ENCODE measurements around the gene EEFSEC. TPM values are rescaled to one million over a fixed set of nuclear protein-coding genes. Genes with fewer than 3 reads are reported as not detected.

Gene EEFSEC
- total and polyA plus RNA-seq, 2 of the 4 experiments (the other 2 are of a cell fraction) = 4.5 to 9.3 TPM

GRCh38 chr3:128366652-128367051 is 213.4 kb downstream of the EEFSEC start:
- POLR2A ChIA-PET (ENCODE audit: unreplicated experiment) = no interaction called here

More at GRCh38 chr3:128366652-128367051, 213.4 kb downstream of the EEFSEC start:
- H3K9ac ChIP-seq (ENCODE audit: low read depth, low read length) = no peak overlapping the region
- H2BK20ac ChIP-seq (ENCODE audit: low read depth, low read length) = no peak overlapping the region
- H3K79me1 ChIP-seq (ENCODE audit: low read depth in 1 of 2, low read length in 2 of 2) = no peaks in the 10 kb centered on the region
- H2BK5ac ChIP-seq (ENCODE audit: low read depth, low read length, poor library complexity, severe bottlenecking) = no peak overlapping the region
- H4K5ac ChIP-seq (ENCODE audit: low read depth, low read length) = no peak overlapping the region
- no peak overlapping the region for H2AK5ac ChIP-seq (ENCODE audit: low read depth, low read length)
- intact Hi-C loops (cut with micrococcal nuclease) = no loop called here
- H2BK15ac ChIP-seq (ENCODE audit: low read depth, low read length) = no peak overlapping the region
- H3K9me3 ChIP-seq (ENCODE audit: control insufficient read depth, insufficient read depth, low read length) = no peaks in the 10 kb centered on the region
- no peak overlapping the region for H2AFZ ChIP-seq (replicated peaks; ENCODE audit: low read length, poor library complexity)
- CTCF ChIA-PET = no interaction called here
- no peak overlapping the region for H2AK9ac ChIP-seq (replicated peaks; ENCODE audit: low read depth, low read length, poor library complexity)
- TF ChIP-seq BHLHE40 (IDR thresholded peaks at IDR 0.05; ENCODE audit: low read depth, low read length) (no peak), ELK1 (IDR thresholded peaks at IDR 0.05; ENCODE audit: borderline replicate concordance, low read depth, low read length) (no peak), FOS (IDR thresholded peaks at IDR 0.05; ENCODE audit: low read depth, low read length) (no peak), MAZ (IDR thresholded peaks at IDR 0.05; ENCODE audit: borderline replicate concordance, low read depth, low read length) (no peak)
- H3K23ac ChIP-seq (ENCODE audit: low read depth, low read length) = no peak overlapping the region
- H3K4me3 ChIP-seq (ENCODE audit: insufficient read depth, low read depth, low read length) = no peak overlapping the region
- dilution Hi-C loops (cut with HindIII; ENCODE audit: low sequenced_read_pairs, unreplicated experiment) = no loop called here
- in situ Hi-C loops (cut with MboI; ENCODE audit: low sequenced_read_pairs) = no loop called here
- H4K91ac ChIP-seq (ENCODE audit: insufficient read depth, low read depth, low read length) = no peak overlapping the region
- H3K56ac ChIP-seq (ENCODE audit: extremely low read depth, insufficient read depth, low read length) = no peak overlapping the region
- H3K9me1 ChIP-seq (ENCODE audit: insufficient read depth, low read length) = peaks cover 10% of the 10 kb centered on the region; the same call in 1 of the 2 replicates
- no peaks in the 10 kb centered on the region for H3K27me3 ChIP-seq (ENCODE audit: control insufficient read depth, insufficient read depth, low read length)
- H3K4me2 ChIP-seq (ENCODE audit: low read depth, low read length) = no peak overlapping the region
- DNase-seq (no peak), ATAC-seq (ENCODE audit: low read depth) (no peak)
- 82% methylated on average over 3 of the region's 5 CpGs; no CpG with 5 or more reads in 1 of the 2 experiments for WGBS, 2 experiments (ENCODE audit: extremely low coverage in 2 of 2, insufficient read length in 1 of 2)
- H3K4ac ChIP-seq (ENCODE audit: low read depth, low read length) = no peak overlapping the region
- no peak overlapping the region for H2BK120ac ChIP-seq (ENCODE audit: low read depth, low read length)
- no peaks in the 10 kb centered on the region for H4K20me1 ChIP-seq (ENCODE audit: insufficient read depth, low read length)
- no TSS peak for BruUV-seq (replicated peaks)
- H3K18ac ChIP-seq (ENCODE audit: low read depth, low read length) = no peak overlapping the region
- no peak overlapping the region for H4K8ac ChIP-seq (ENCODE audit: low read depth in 2 of 2, low read length in 2 of 2)
- H3K4me1 ChIP-seq (ENCODE audit: control insufficient read depth, insufficient read depth, low read length) = no peaks in the 10 kb centered on the region
- no peak overlapping the region for H3K27ac ChIP-seq (ENCODE audit: insufficient read depth, low read length)
- H3K36me3 ChIP-seq (ENCODE audit: control insufficient read depth, insufficient read depth, low read length) = 0 out of 2 replicates have a peak, but pooled peaks cover 1% of the 10 kb centered on the region
- no peak overlapping the region for H3K14ac ChIP-seq (replicated peaks; ENCODE audit: low read depth, low read length)
